Measurements from ENCODE around the gene GPRIN2.

Gene GPRIN2

DNA sequence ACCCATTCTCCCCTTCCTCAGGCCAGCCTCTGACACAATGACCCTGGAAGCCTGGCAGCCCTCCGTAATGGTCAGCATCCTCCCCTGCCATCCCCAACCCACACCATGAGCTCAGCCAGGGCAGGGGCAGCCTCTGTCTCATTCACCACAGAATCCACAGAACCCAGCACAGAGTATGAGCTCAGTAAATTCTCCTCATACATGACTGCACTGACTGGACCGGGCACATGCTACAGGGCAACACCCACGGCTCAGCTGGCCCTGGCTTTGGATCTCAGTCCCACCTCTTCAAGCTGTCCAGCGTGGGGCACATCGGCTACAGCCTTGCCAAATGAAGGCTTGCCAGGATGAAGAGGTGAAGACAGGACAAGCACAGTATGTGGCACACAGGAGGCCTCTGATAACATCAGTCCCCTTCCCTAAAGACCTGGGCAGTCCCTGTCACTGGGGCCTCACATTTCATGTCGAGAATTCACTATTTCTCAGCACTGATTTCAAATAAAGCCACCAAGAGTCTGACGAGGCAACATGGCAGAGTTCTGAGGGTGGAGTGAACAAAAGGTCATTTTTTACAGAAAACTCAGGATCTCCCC lies 7.9 kb downstream of the GPRIN2 start:
- no peak for DNase-seq (ENCODE audit: low read depth)

GRCh38 chr10:46547541-46548497 lies 8.6 kb downstream of the GPRIN2 start:
- no peak for DNase-seq (ENCODE audit: low read depth)

- DNase-seq (ENCODE audit: low read depth) = no peak
Measured at GRCh38 chr10:46546591-46547540, 9.6 kb downstream of the GPRIN2 start.

- no peak for DNase-seq (ENCODE audit: low read depth)
Measured at GRCh38 chr10:46545861-46546590, 10.4 kb downstream of the GPRIN2 start.

DNA sequence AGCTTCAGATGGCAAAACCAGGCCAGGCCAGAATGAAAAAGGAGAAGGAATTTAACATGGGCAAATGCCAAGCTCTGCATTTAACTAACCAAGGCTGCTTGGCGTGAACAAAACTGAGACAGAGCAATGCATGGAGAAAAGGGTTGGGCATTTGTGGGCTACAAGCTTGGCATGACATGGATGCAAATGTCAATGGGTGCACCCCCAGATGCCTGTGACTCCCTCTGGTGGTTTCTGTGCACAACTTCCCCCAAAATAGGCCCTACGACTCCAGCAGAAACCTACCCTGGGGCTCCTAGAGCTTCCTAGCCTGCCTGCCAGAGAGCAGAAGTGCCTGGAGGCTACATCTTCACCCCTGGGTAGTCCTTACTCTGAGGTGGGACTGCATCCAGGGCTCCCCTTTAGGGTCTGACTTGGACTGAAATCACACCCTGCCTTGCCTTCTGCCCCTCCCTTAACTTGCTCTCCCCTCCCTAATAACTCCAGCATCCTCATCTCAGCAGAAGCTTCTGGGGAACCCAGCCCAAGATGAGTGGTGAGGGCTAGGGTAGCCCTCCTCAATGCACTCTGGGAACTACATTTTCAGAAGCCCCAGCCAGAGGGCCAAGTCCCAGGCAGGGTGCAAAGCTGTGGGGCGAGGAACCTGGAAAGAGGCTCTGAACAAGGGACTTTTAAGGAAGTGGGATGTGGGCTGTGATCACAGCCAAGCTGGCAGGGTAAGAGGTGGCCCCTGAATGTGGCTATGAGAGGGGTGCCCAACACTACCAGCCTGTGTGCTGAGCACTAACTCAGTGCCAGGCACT lies 11.3 kb downstream of the GPRIN2 start:
- DNase-seq (ENCODE audit: low read depth) = no peak

- no peak for DNase-seq (ENCODE audit: low read depth)
Measured at GRCh38 chr10:46543466-46544377, 12.7 kb downstream of the GPRIN2 start.

- DNase-seq (ENCODE audit: low read depth) = no peak
Measured at GRCh38 chr10:46542567-46543465, 13.6 kb downstream of the GPRIN2 start.

- no peak for DNase-seq (ENCODE audit: low read depth)
Measured at GRCh38 chr10:46541735-46542566, 14.5 kb downstream of the GPRIN2 start.

DNA sequence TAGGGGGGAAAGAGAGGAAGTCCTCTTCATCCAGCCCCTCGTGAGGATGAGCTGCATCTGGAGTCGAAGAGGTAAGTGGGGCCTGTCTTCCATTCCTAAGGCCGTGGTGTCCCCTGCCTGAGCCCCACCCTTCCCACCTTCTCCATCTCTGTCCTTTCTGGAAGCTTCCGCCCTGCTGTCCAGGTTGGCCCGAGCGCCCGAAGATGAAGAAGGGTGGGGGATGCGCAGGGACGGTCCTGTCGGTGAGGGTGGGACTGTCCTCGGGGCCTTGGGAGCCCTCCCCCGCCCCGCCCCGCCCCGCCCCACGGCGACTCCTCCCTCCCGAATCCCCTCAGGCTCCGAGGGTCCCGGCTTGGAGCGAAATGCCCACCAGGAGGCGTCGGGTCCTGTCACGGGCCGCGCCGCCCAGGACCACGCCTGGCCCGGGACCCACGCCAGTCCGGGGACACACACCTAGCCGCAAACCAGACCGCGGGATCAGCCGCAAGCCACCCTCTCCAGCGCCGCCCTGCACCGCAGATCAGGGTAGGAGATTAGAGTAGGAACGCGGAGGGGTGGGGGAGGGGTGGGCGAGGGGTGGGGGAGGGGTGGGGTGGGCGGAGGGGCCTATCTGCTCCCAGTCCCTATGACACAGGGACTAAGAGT lies 15.3 kb downstream of the GPRIN2 start:
- DNase-seq (ENCODE audit: low read depth) = no peak

- DNase-seq (ENCODE audit: low read depth) = no peak
Measured at GRCh38 chr10:46540412-46541016, 15.9 kb downstream of the GPRIN2 start.

- DNase-seq (ENCODE audit: low read depth) = no peak
Measured at GRCh38 chr10:46539596-46540411, 16.7 kb downstream of the GPRIN2 start.

DNA sequence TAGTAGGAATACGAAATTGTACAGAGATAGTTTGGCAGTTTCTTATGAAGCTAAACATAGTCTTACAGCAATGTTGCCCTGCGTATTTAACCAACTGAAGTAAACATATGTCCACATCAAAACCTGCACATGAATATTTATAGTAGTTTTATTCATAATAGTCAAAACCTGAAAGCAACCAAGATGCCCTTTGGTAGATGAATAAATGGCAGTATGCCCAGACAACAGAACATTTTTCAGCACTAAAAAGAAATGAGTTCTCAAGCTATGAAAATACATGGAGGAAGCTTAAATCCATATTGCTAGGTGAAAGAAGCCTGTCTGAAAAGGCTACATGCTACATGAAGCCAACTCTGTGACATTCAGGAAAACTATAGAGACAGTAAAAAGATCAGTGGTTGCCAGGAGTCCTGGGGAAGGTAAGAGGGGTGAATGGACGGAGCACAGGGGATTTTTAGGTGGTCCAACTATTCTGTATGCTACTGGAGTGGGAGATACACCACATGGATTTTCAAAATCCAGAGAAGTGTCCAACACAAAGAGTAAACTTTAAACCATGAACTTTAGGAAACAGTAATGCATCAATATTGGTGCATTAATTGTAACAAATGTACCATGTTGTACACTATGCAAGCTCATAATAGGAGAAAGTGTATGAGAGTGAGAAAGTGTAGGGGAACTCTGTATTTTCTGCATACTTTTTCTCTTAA lies 17.6 kb downstream of the GPRIN2 start:
- no peak for DNase-seq (ENCODE audit: low read depth)

DNA sequence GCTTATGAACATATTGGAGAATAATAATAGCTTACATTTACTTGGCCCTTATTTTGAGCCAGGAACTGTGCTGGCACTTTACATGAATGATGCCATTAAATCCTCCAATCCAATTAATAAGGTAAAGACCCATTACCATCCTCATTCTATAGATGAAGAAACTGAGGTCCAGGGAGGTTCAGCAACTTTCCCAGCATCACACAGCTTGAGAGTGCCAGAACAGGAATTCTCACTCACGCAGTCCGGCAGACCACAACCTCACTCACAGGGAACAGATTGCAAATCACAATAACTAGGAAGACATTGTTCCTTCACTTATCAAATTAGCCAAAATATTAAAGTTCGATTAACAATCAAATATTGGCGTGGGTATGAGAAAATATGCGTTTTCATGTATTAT lies 18.3 kb downstream of the GPRIN2 start:
- DNase-seq (ENCODE audit: low read depth) = no peak

- DNase-seq (ENCODE audit: low read depth) = no peak
Measured at GRCh38 chr10:46537309-46537708, 19.1 kb downstream of the GPRIN2 start.

DNA sequence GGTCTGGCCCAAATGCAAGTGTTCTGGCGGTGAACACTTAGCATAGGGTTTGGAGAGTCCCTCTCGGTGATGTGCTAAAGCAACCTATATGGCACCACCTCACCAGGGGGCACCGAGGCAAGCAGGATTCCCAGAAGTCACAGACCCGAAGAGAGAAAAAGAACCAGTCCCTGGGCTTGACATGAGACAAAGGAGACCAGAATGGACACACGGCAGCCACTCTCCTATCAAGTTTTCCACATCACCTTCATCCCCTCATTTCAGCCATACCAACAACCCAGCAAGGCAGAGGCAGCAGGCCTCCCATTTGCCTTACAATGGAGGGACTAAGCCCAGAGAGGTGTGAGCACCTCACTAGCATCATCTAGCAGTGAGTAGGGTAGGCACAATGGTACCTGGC lies 19.7 kb downstream of the GPRIN2 start:
- DNase-seq (ENCODE audit: low read depth) = no peak
